IPS-NIHi7 (cell line): Measurements from ENCODE around the gene JUND.

Experiments used
- DNase-seq: peaks from one replicate; pipeline ENCODE4 v3.0.0; 2012; ENCODE audit warnings: mixed read lengths; ENCODE audit errors: extremely low spot score

JUND gene

GRCh38 chr19:18269070-18269723 lies 12.2 kb downstream of the JUND start:
- DNase-seq: no peak

- DNase-seq: no peak
Measured at GRCh38 chr19:18266771-18267686, 14.4 kb downstream of the JUND start.

- no peak for DNase-seq
Measured at GRCh38 chr19:18265582-18265981, 15.8 kb downstream of the JUND start.

DNA sequence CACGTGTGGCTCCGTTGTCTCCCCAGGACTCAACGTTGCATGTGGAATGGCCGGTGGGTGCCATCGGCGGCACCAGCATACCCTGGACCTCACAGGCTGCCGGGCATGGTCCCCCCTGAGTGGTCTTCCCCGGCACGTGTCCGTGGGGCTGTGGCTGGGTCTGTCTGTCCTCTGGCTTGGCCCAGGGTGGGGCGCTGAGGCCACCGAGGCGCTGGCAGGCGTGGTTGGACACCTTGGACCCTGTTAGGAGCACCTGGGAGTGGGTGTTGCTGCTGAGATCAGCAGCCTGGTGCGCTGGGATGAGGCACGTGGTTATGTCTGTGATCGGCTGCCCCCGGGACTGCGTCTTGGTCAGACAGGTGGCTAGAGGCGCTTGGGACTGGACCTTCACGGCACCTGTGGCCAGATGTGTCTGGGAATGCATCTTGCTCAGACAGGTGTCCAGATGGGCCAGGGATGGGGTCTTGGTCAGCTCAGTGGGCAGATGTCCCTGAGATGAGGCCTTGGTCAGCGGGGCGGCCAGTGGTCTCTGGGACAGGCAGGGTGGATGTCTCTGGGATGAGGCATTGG lies 16.4 kb downstream of the JUND start:
- DNase-seq: no peak

GRCh38 chr19:18264137-18264854 lies 17.1 kb downstream of the JUND start:
- no peak for DNase-seq

DNA sequence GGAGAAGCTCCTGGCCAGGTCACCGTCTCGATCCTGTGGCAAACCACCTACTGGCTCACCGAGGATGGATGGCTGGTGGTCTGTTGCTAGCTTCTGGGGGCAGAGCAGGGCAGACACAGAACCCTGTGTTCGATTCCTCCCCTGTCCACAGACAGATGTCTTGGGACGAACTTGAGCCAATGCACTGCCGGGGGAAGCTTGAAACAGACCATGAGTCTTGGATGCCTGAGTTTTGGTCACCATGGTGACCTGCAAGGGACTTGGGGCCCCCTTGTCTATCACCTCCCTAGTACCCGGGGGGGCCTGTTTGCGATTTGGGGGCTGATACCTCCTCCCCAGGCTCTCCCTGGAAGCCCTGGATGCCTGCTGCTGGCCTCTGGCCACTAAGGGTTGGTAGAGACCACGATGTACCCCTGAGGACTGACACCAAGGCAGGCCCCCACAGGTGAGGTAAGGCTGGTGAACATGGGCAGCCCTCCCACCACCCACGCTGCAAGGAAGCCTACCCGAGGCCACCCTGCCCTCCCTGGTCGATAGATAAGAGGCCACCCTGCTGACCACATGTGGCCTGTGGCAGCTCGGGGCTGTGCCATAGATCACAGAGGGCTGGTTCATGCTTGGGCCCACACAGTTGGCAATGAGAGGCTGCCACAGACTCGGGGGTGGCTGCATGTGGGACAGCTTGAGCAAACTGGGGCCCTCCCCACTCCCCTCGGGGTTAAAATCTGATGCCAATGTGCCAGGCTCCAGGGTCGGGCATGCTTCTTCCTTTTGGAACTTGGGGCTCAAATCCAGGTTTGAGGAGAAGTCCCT lies 17.9 kb downstream of the JUND start:
- no peak for DNase-seq

- no peak for DNase-seq
Measured at GRCh38 chr19:18262917-18263316, 18.5 kb downstream of the JUND start.

- no peak for DNase-seq
Measured at GRCh38 chr19:18262144-18262543, 19.3 kb downstream of the JUND start.

GRCh38 chr19:18261474-18261873 lies 19.9 kb downstream of the JUND start:
- DNase-seq: no peak

DNA sequence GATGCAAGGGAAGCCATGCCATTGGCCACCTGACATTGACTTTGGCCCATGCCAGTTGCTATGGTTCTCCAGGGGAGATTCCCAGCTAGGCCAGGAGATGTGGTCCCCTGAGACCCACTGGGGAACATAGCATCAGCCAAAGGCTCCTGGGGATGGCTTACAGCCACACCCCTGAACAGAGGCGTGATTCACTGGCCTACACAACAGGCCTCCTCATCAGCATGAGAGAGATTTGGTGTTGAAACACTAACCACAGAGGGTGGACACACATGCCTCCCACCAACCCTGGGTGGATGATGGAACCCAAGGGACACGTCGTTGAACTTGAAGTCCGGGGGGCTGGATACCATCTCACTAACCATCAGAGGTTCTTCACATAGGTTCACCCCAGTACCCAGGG lies 21.5 kb downstream of the JUND start:
- no peak for DNase-seq

- no peak for DNase-seq
Measured at GRCh38 chr19:18257503-18258470, 23.6 kb downstream of the JUND start.

DNA sequence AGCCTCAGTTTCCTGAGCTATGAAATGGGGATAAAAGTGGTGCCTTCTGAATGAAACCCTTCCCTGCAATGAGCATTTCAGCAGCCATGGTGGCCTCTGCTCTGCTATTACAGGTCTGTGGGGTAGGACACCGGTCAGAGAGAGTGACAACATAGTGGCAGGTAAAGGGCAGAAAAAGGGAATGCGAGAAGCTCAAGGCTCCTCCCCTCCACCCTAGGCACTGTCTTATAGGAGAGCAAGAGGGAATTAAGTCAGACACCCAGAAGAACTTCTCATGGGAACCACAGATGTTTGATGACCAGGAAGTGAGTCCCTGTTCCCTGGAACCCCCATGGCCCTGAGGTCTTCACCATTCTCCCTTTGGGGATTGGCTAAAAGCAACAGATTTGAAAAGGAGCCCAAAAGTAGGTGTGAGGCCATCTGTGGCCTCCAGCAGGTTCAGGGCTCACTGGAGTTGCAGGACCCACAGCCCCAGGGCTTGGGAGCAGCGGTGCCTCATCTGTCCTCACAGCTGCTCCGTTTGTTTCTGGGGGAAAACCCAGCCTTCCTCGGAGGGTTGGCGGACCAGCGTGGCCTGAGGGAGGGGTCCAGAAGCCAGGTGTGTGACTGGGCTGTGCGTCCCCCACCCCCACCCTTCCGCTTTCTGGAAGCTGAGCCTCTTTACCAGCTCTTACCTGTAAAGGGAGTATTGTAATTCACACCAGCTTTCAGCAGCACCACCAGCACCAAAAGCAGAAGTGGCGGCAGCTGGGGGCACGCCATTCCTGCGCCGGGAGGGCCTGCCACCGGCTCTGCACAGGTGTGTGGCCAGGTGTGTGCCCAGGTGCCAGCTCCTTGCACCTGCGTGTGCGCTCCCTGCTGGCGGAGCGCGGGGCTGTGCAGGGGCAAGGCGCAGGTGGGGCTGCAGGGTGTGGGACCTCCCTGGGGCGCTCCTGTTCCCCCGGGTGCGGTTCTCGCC lies 26.6 kb downstream of the JUND start:
- peak; percentile 55 for DNase-seq

DNA sequence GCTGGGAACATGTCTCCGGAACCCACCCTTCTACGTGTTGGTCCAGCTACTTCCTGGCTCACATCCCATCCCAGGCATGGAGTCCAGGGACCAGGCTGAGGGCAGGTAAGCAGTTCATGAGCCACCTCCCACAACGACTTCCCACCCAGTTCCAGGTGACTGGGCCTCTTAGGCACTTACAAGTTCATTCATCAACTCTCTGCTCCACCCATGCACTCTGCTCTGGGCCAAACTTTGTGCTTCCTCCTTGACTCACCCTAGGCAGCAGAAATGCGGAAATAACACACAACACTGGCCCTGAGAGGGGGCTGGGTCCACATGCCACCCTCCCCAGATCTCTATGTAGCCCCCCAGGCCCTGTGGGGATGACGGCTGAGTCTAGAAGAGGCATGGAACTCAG lies 27.7 kb downstream of the JUND start:
- DNase-seq: no peak

DNA sequence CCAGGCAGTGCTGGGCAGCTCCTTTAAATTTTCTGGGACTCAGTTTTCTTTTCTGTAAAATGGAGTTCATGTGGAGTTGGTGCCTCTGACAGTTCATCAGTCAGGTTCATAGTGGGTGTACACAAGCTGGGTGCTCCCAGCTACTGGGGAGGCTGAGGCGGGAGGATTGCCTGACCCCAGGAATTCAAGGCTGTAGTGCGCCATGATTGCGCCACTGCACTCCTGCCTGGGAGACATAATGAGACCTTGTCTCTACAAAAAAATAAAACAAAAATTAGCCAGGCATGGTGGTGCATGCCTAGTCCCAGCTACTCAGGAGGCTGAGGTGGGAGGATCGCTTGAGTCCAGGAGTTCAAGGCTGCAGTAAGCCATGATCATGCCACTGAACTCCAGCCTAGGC lies 28.3 kb downstream of the JUND start:
- no peak for DNase-seq

DNA sequence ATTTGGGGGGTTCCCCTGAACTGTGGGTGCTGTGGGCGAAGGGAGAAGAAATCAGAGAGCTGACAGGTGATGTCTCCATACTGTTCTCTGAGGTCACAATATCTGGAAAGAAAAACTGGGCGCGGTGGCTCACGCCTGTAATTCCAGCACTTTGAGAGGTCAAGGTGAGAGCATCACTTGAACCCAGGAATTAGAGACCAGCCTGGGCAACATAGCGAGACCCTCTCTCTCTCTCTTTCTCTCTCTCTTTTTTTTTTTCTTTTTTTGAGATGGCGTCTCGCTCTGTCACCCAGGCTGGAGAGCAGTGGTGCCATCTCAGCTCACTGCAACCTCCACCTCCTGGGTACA lies 29.1 kb downstream of the JUND start:
- no peak for DNase-seq

GRCh38 chr19:18251587-18252369 lies 29.6 kb downstream of the JUND start:
- peak; percentile 89 for DNase-seq

DNA sequence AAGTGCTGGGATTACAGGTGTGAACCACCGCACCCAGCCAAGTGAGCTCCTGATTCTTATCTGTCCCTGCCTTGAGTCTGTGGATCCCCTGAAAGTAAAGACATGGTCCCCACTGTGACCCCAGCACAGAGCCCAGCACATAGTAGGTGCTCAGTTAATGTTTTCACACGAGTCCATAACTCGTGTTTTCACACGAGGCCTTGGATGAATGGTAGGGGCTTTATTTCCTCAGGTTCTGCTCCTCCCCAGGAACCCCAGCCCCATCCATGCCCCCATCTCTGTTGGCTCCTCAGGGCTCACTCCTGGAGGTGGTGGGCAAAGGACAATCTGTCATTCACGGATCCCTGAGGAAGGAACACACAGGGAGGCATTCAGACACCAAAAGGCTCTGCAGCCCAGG lies 31.6 kb downstream of the JUND start:
- no peak for DNase-seq

- DNase-seq: no peak
Measured at GRCh38 chr19:18245297-18245696, 36.1 kb downstream of the JUND start.
